Mesenchymal stem cell (in vitro differentiated cells and primary cell): ENCODE measurements around the gene CDC5L.
A peak's percentile ranks its signal among the peaks of the same experiment; 100 is the strongest.

Experiments
- DNase-seq: peaks from one replicate; pipeline ENCODE4 v3.0.0-alpha.2; 2013
- H2AFZ ChIP-seq: one replicate; pipeline ENCODE4 v1.6.1; 2013; ENCODE audit warnings: low read depth, mild to moderate bottlenecking, control low read depth, inconsistent platforms, low read length, moderate library complexity
- H2AK5ac ChIP-seq: 2 replicates; pipeline ENCODE4 v1.6.1; 2013; ENCODE audit warnings: low read length, moderate library complexity, mild to moderate bottlenecking, inconsistent platforms; ENCODE audit not compliant: severe bottlenecking
- H2BK120ac ChIP-seq: one replicate; pipeline ENCODE4 v1.6.1; 2013; ENCODE audit warnings: low read depth, mild to moderate bottlenecking, inconsistent platforms, low read length, moderate library complexity
- H2BK12ac ChIP-seq, 2 experiments: one replicate each; pipeline ENCODE4 v1.6.1; 2013; ENCODE audit warnings: inconsistent platforms in 2 of 2, low read length in 2 of 2, mild to moderate bottlenecking in 2 of 2, moderate library complexity in 2 of 2, control low read depth in 1 of 2
- H2BK15ac ChIP-seq: one replicate; pipeline ENCODE4 v1.6.1; 2013; ENCODE audit warnings: mild to moderate bottlenecking, low read depth, inconsistent platforms; ENCODE audit not compliant: poor library complexity, severe bottlenecking
- H2BK5ac ChIP-seq: 2 replicates; pipeline ENCODE4 v1.6.1; 2013; ENCODE audit warnings: low read depth, mild to moderate bottlenecking, low read length, control low read depth, inconsistent platforms; ENCODE audit not compliant: poor library complexity, severe bottlenecking
- H3K14ac ChIP-seq, 2 experiments: one replicate each; pipeline ENCODE4 v1.6.1; 2013; ENCODE audit warnings: inconsistent platforms in 2 of 2, low read length in 2 of 2, control low read depth in 1 of 2, mild to moderate bottlenecking in 1 of 2, moderate library complexity in 1 of 2
- H3K18ac ChIP-seq, 2 experiments: one replicate each; pipeline ENCODE4 v1.6.1; 2013; ENCODE audit warnings: inconsistent platforms in 2 of 2, low read length in 2 of 2, control low read depth in 1 of 2, low read depth in 1 of 2, mild to moderate bottlenecking in 1 of 2
- H3K23ac ChIP-seq, 2 experiments: one replicate each; pipeline ENCODE4 v1.6.1; 2013; ENCODE audit warnings: inconsistent platforms in 2 of 2, low read length in 2 of 2, mild to moderate bottlenecking in 2 of 2, moderate library complexity in 2 of 2, control low read depth in 1 of 2
- H3K27ac ChIP-seq: 2 replicates; pipeline ENCODE4 v1.5.1; 2013; ENCODE audit warnings: mild to moderate bottlenecking, moderate library complexity, low read length, control low read depth, inconsistent platforms; ENCODE audit not compliant: poor library complexity, severe bottlenecking
- H3K27me3 ChIP-seq, 2 experiments: 2 replicates each; pipeline versions ENCODE4 v1.6.1 to v1.7.0; 2013; ENCODE audit warnings: low read length in 2 of 2, mild to moderate bottlenecking in 2 of 2, moderate library complexity in 2 of 2, control low read depth in 1 of 2, inconsistent platforms in 1 of 2; ENCODE audit not compliant: control insufficient read depth in 1 of 2, insufficient read depth in 1 of 2
- H3K36me3 ChIP-seq, 2 experiments: 2 replicates each; pipeline versions ENCODE4 v1.6.1 to v1.7.0; 2013; ENCODE audit warnings: low read length in 2 of 2, control low read depth in 1 of 2, inconsistent platforms in 1 of 2, low read depth in 1 of 2, mild to moderate bottlenecking in 1 of 2; ENCODE audit not compliant: insufficient read depth in 2 of 2, control insufficient read depth in 1 of 2
- H3K4ac ChIP-seq, 2 experiments: one replicate each; pipeline ENCODE4 v1.6.1; 2013; ENCODE audit warnings: inconsistent platforms in 2 of 2, low read length in 2 of 2, mild to moderate bottlenecking in 2 of 2, moderate library complexity in 2 of 2, control low read depth in 1 of 2, low read depth in 1 of 2
- H3K4me1 ChIP-seq: 2 replicates; pipeline ENCODE4 v1.6.1; 2013; ENCODE audit warnings: low read depth, low read length, control low read depth; ENCODE audit not compliant: control insufficient read depth, insufficient read depth
- H3K4me2 ChIP-seq: 2 replicates; pipeline ENCODE4 v1.6.1; 2013; ENCODE audit warnings: low read length, mild to moderate bottlenecking, inconsistent platforms; ENCODE audit not compliant: poor library complexity, severe bottlenecking
- H3K4me3 ChIP-seq, 2 experiments: 2 replicates each; pipeline versions ENCODE4 v1.5.1 to v1.7.0; 2013; ENCODE audit warnings: low read length in 2 of 2, mild to moderate bottlenecking in 2 of 2, control low read depth in 1 of 2, low read depth in 1 of 2; ENCODE audit not compliant: insufficient read depth in 1 of 2
- H3K79me1 ChIP-seq: replicated peaks from 2 replicates; pipeline ENCODE4 v1.6.1; 2013; ENCODE audit warnings: mild to moderate bottlenecking, control low read depth, low read length, inconsistent platforms; ENCODE audit not compliant: poor library complexity, severe bottlenecking
- H3K9ac ChIP-seq: 2 replicates; pipeline ENCODE4 v1.7.0; 2013; ENCODE audit warnings: mild to moderate bottlenecking, low read length, moderate library complexity
- H3K9me3 ChIP-seq: 2 replicates; pipeline ENCODE4 v1.7.0; 2013; ENCODE audit warnings: mild to moderate bottlenecking, low read length; ENCODE audit not compliant: control insufficient read depth
- H4K8ac ChIP-seq: one replicate; pipeline ENCODE4 v1.6.1; 2013; ENCODE audit warnings: inconsistent platforms, mild to moderate bottlenecking, low read length, moderate library complexity
- H4K91ac ChIP-seq: one replicate; pipeline ENCODE4 v1.6.1; 2013; ENCODE audit warnings: mild to moderate bottlenecking, low read length, inconsistent platforms
- WGBS: methylation state at CpG from one replicate; pipeline ENCODE4 v1.1.7; 2013; ENCODE audit warnings: mixed read lengths; 5-methylcytosine and 5-hydroxymethylcytosine counted together

CDC5L gene

DNA sequence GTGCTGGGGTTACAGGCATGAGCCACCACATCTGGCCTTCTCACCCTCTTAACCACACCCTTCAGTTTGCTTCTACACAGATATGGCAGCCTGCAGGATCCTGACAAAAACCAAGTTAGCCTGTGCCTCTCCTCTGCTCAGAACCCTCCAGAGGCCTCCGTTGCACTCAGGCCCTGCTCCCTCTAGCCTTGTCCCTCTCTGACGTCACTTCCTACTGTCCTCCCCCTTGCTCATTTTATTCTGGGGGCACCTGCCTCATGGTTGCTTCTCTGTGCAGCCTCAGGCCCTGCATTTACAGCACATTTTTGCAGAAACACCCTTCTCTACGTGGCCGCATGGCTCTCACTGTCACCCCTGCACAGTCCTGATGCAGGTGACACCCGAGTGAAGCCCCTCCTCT, 105.6 kb downstream of the CDC5L start:
- Histone ChIP-seq H3K27me3 (peaks cover 0 to 12% of the 10 kb centered on the region in 2 experiments), H3K14ac (no peak overlapping the region), H3K4me2 (no peak overlapping the region), H2AFZ (no peak overlapping the region), H3K4me1 (peaks cover 4% of the 10 kb centered on the region), H3K9ac (no peak overlapping the region), H2BK12ac (no peak overlapping the region), H3K4me3 (no peak overlapping the region), H3K18ac (no peak overlapping the region), H2BK15ac (no peak overlapping the region), H3K4ac (no peak overlapping the region), H4K8ac (no peak overlapping the region), H3K79me1 (no peaks in the 10 kb centered on the region), H2BK5ac (no peak overlapping the region), H3K9me3 (no peaks in the 10 kb centered on the region), H4K91ac (no peak overlapping the region), H3K36me3 (no peaks in the 10 kb centered on the region), H2BK120ac (no peak overlapping the region), H3K27ac (no peak overlapping the region), H3K23ac (no peak overlapping the region), H2AK5ac (no peak overlapping the region)
- DNase-seq, result no peak
- 91% methylated on average over 5 of the region's 5 CpGs for WGBS

- Histone ChIP-seq H3K18ac (no peak overlapping the region), H3K4me1 (peaks cover 4% of the 10 kb centered on the region), H4K8ac (no peak overlapping the region), H3K9ac (peak overlapping the region; percentile 68), H4K91ac (no peak overlapping the region), H2BK15ac (no peak overlapping the region), H3K4me3 (no peak overlapping the region), H2AK5ac (no peak overlapping the region), H2BK120ac (no peak overlapping the region), H3K36me3 (no peaks in the 10 kb centered on the region), H3K4me2 (no peak overlapping the region), H3K27me3 (peaks cover 0 to 17% of the 10 kb centered on the region in 2 experiments), H2BK12ac (no peak overlapping the region), H3K79me1 (no peaks in the 10 kb centered on the region), H3K23ac (no peak overlapping the region), H3K14ac (no peak overlapping the region), H3K9me3 (no peaks in the 10 kb centered on the region), H2BK5ac (no peak overlapping the region), H3K4ac (no peak overlapping the region), H3K27ac (no peak overlapping the region), H2AFZ (no peak overlapping the region)
- DNase-seq, result no peak
- WGBS, result 73% methylated on average over 6 of the region's 6 CpGs
Measured at GRCh38 chr6:44493593-44493992, 106.1 kb downstream of the CDC5L start.

GRCh38 chr6:44494011-44494501, 106.5 kb downstream of the CDC5L start:
- Histone ChIP-seq H3K23ac (no peak overlapping the region), H3K4me1 (peaks cover 4% of the 10 kb centered on the region), H3K4ac (no peak overlapping the region), H3K4me3 (no peak overlapping the region), H2AK5ac (no peak overlapping the region), H2BK15ac (no peak overlapping the region), H2AFZ (no peak overlapping the region), H3K4me2 (no peak overlapping the region), H3K27me3 (peaks cover 0 to 21% of the 10 kb centered on the region in 2 experiments), H3K36me3 (no peaks in the 10 kb centered on the region), H2BK12ac (no peak overlapping the region), H3K9ac (peak overlapping the region; percentile 68), H3K18ac (no peak overlapping the region), H2BK5ac (no peak overlapping the region), H3K9me3 (no peaks in the 10 kb centered on the region), H3K27ac (no peak overlapping the region), H4K91ac (no peak overlapping the region), H2BK120ac (no peak overlapping the region), H3K79me1 (no peaks in the 10 kb centered on the region), H4K8ac (no peak overlapping the region), H3K14ac (no peak overlapping the region)
- peak; percentile 13 for DNase-seq
- WGBS, result 60% methylated on average over 6 of the region's 7 CpGs

GRCh38 chr6:44495036-44495901, 107.8 kb downstream of the CDC5L start:
- no peak for DNase-seq
- WGBS, result 80% methylated on average over 15 of the region's 16 CpGs
- H3K79me1 ChIP-seq, result no peaks in the 10 kb centered on the region
- no peak overlapping the region for H2BK15ac ChIP-seq
- H2BK5ac ChIP-seq, result no peak overlapping the region
- no peak overlapping the region for H3K27ac ChIP-seq
- H3K4me1 ChIP-seq, result no peaks in the 10 kb centered on the region
- H3K23ac ChIP-seq, result no peak overlapping the region
- no peak overlapping the region for H3K18ac ChIP-seq
- no peak overlapping the region for H4K91ac ChIP-seq
- no peak overlapping the region for H3K9ac ChIP-seq
- H3K4ac ChIP-seq, result no peak overlapping the region
- H4K8ac ChIP-seq, result no peak overlapping the region
- no peak overlapping the region for H2AFZ ChIP-seq
- H3K27me3 ChIP-seq, result peaks cover 0 to 23% of the 10 kb centered on the region in 2 experiments
- H3K4me2 ChIP-seq, result no peak overlapping the region
- no peak overlapping the region for H3K4me3 ChIP-seq
- H2AK5ac ChIP-seq, result no peak overlapping the region
- H3K14ac ChIP-seq, result no peak overlapping the region
- H3K36me3 ChIP-seq, result no peaks in the 10 kb centered on the region
- no peaks in the 10 kb centered on the region for H3K9me3 ChIP-seq
- no peak overlapping the region for H2BK120ac ChIP-seq
- H2BK12ac ChIP-seq, result no peak overlapping the region
